ENCODE results near the gene CDCP1. TPM values are rescaled to one million over a fixed set of nuclear protein-coding genes. Genes with fewer than 3 reads are reported as not detected.

The CDCP1 gene
- total RNA-seq, 1 donor from 2014 or later, result not detected

DNA sequence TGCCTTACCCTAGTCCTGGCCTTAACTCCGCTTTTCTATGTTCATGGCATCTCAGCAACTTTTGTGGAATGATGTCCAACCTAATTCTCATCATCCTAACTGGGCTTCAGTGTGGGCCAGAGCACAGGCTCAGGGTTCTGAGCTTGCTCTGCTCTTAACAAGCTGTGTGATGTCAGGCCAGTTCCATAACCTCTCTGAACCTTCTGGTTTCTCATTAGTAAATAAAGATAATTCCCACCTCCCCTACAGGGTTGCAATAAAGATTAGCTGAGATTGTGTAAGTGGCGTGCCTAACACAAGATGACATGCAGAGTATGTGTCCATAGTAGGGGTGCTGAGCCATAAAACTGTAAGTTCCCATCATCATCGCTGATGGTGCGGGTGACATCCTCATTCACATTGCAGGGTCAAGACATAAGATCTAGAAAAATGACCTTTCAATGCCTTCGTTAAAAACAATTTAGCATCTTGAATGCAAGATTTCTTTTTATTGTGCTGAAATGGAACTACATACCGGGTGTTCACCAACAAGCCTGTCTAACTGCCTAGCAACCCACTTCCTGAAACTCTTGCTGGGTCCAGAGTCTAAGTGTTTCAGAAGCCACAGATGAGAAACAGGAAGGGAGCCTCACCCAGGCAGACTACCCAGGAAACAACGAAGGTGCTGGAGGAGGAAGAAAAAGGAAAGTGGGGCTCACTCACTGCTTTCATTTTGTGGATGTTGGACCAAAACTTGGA lies 36.2 kb downstream of the CDCP1 start:
- H3K27me3 Mint-ChIP-seq (ENCODE audit: low read depth), result peaks cover 8% of the 10 kb centered on the region
- no peak for DNase-seq (ENCODE audit: low read depth, low spot score)
- H3K4me1 Mint-ChIP-seq, result no peaks in the 10 kb centered on the region
- H3K9me3 Mint-ChIP-seq, result no peaks in the 10 kb centered on the region
- TF ChIP-seq, protein P1, sequence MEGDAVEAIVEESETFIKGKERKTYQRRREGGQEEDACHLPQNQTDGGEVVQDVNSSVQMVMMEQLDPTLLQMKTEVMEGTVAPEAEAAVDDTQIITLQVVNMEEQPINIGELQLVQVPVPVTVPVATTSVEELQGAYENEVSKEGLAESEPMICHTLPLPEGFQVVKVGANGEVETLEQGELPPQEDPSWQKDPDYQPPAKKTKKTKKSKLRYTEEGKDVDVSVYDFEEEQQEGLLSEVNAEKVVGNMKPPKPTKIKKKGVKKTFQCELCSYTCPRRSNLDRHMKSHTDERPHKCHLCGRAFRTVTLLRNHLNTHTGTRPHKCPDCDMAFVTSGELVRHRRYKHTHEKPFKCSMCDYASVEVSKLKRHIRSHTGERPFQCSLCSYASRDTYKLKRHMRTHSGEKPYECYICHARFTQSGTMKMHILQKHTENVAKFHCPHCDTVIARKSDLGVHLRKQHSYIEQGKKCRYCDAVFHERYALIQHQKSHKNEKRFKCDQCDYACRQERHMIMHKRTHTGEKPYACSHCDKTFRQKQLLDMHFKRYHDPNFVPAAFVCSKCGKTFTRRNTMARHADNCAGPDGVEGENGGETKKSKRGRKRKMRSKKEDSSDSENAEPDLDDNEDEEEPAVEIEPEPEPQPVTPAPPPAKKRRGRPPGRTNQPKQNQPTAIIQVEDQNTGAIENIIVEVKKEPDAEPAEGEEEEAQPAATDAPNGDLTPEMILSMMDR (conservative IDR thresholded peaks at IDR 0.05), result no peak
- H3K4me3 Mint-ChIP-seq, result no peak overlapping the region
- H3K27ac Mint-ChIP-seq (ENCODE audit: unreplicated experiment), result no peak overlapping the region
- no peaks in the 10 kb centered on the region for H3K36me3 Mint-ChIP-seq (ENCODE audit: low read depth)

DNA sequence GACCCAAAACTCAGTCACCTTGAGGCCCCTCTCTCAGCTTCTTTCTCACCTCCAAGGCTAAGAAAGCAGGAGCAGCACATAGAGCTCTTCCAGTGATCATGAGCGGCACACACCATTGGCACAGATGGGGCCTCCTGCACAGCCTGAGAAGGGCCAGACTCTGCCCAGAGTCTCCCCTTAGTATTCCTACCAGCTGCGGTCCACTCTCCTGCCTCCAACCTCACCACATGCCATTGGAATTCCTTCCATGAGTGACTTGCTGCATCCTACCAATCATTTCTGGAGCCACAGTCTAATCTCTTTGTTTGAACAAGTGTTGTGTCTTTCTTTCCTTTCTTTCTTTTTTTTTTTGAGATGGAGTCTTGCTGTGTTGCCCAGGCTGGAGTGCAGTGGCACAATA lies 39.3 kb downstream of the CDCP1 start:
- no peaks in the 10 kb centered on the region for H3K36me3 Mint-ChIP-seq (ENCODE audit: low read depth)
- no peak overlapping the region for H3K4me3 Mint-ChIP-seq
- H3K27ac Mint-ChIP-seq (ENCODE audit: unreplicated experiment), result no peak overlapping the region
- no peaks in the 10 kb centered on the region for H3K4me1 Mint-ChIP-seq
- no peaks in the 10 kb centered on the region for H3K27me3 Mint-ChIP-seq (ENCODE audit: low read depth)
- peaks cover 4% of the 10 kb centered on the region for H3K9me3 Mint-ChIP-seq
- DNase-seq (ENCODE audit: low read depth, low spot score), result no peak
- TF ChIP-seq, protein P1 (conservative IDR thresholded peaks at IDR 0.05), result no peak

DNA sequence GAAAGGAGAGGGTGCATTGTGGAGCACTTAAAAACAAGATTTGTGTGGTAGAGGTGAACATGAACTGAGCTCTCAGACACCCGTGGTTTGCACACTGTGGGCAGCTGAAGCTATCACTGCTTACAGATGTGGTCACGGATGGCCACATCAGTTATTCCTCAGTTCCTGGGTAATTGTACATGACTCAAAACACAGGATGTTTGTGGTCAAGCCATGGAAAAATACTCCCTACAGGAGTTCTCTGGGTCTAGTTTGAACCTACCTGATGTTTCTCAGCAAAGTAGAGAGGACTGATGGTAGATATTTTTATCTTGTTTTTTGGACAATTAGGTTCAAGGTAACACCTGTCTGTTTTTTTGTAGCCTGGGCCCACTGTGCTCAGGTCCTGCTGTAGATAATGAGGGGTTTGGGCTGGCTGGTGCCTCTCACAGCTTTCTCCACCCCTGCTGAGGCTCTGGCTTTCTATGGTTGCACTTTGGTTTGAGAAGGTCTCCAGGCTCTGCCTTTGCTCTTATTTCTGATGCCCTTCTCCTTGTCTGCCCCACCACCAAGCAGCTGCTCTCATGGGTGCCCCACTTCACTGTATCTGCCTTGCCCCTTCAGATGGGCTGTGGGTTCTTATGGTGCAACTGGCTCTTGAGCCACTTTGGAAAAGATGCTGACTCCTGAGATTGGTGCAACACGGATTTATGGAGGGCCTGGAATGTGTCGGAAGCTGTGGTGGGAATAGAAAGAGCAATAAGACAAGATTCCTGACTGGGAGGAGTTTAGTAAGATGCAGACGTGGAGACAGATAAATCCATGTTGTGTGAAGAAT lies 40.1 kb downstream of the CDCP1 start:
- DNase-seq (ENCODE audit: low read depth, low spot score), result no peak
- no peak overlapping the region for H3K4me3 Mint-ChIP-seq
- H3K4me1 Mint-ChIP-seq, result no peaks in the 10 kb centered on the region
- TF ChIP-seq, protein P1 (conservative IDR thresholded peaks at IDR 0.05), result no peak
- peaks cover 4% of the 10 kb centered on the region for H3K9me3 Mint-ChIP-seq
- H3K27ac Mint-ChIP-seq (ENCODE audit: unreplicated experiment), result no peak overlapping the region
- H3K27me3 Mint-ChIP-seq (ENCODE audit: low read depth), result no peaks in the 10 kb centered on the region
- H3K36me3 Mint-ChIP-seq (ENCODE audit: low read depth), result no peaks in the 10 kb centered on the region

DNA sequence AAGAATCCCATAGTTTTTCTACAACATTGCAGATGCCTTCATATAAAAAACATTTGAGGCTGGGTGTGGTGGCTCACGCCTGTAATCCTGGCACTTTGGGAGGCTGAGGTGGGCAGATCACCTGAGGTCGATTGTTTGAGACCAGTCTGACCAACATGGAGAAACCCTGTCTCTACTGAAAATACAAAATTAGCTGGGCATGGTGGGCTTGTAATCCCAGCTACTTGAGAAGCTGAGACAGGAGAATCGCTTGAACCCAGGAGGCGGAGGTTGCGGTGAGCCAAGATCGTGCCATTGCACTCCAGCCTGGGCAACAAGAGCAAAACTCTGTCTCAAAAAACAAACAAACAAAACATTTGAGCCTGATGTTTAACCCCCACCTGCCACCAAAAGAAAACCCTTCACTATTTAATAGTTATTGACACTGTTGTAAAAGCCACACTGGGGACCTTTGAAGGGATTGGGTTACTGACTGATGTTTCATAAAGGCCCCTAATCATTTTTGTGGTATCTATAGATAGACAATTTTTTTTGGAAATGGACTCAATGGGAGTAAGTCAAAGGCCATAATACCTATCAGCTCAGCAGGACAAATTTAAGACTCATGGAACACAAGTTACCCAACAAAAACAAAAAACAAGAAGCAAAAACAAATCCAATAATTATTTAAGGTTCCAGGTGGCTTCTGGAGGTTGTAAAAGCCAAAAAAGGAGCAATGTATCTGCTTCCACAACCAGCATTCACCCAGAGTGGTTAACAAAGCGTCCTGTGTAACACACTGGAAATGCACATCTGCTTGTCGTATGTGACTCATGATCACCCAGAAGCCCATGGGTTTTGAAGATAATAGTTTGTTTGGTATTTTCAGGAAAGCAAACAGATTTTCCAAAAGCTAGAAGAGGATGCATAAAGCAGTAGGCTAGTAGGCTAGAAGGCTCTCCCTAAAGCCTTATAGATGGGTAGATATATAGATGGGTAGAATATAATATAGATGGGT lies 41.2 kb downstream of the CDCP1 start:
- no peak for DNase-seq (ENCODE audit: low read depth, low spot score)
- no peak overlapping the region for H3K4me3 Mint-ChIP-seq

More for the DNA sequence above, 41.2 kb downstream of the CDCP1 start:
- TF ChIP-seq, protein P1 (conservative IDR thresholded peaks at IDR 0.05), result no peak
- Mint-ChIP-seq H3K27ac (ENCODE audit: unreplicated experiment) (no peak overlapping the region), H3K4me1 (no peaks in the 10 kb centered on the region), H3K9me3 (peaks cover 4% of the 10 kb centered on the region), H3K36me3 (ENCODE audit: low read depth) (no peaks in the 10 kb centered on the region), H3K27me3 (ENCODE audit: low read depth) (peaks cover 6% of the 10 kb centered on the region)

All from neural crest cell (in vitro differentiated cells).